Neural crest cell (in vitro differentiated cells): ENCODE measurements around the gene MICAL3. TPM values are rescaled to one million over a fixed set of nuclear protein-coding genes. Genes with fewer than 3 reads are reported as not detected.

Experiments used
- DNase-seq: peaks from one replicate; pipeline ENCODE4 v3.0.0; 2021; ENCODE audit warnings: low read depth, mixed read lengths, low spot score
- H3K27ac Mint-ChIP-seq: one replicate; pipeline ENCODE4 v1.8.0; 2021; ENCODE audit warnings: mild to moderate bottlenecking, mixed read lengths; ENCODE audit not compliant: unreplicated experiment
- H3K27me3 Mint-ChIP-seq: 2 replicates; pipeline ENCODE4 v1.8.0; 2021; ENCODE audit warnings: low read depth, mild to moderate bottlenecking, mixed read lengths
- H3K36me3 Mint-ChIP-seq: 2 replicates; pipeline ENCODE4 v1.8.0; 2021; ENCODE audit warnings: low read depth, mild to moderate bottlenecking, mixed read lengths
- H3K4me1 Mint-ChIP-seq: 2 replicates; pipeline ENCODE4 v1.8.0; 2021; ENCODE audit warnings: mixed read lengths
- H3K4me3 Mint-ChIP-seq: one replicate; pipeline ENCODE4 v1.8.0; 2021; ENCODE audit warnings: mild to moderate bottlenecking, mixed read lengths
- H3K9me3 Mint-ChIP-seq: 2 replicates; pipeline ENCODE4 v1.8.0; 2021; ENCODE audit warnings: mixed read lengths
- CTCF ChIP-seq: fragments of 200-600 bp; sonication (generic); conservative IDR thresholded peaks from 2 replicates; pipeline ENCODE4 v1.5.0; 2021; ENCODE audit warnings: antibody characterized with exemption, mild to moderate bottlenecking
- total RNA-seq: library from RNA; stranded (reverse); gene quantifications from 2 replicates; pipeline ENCODE4 v1.2.1, GENCODE V29; 2021

Gene MICAL3
- total RNA-seq, 1 donor from 2014 or later, result 84.5 TPM

DNA sequence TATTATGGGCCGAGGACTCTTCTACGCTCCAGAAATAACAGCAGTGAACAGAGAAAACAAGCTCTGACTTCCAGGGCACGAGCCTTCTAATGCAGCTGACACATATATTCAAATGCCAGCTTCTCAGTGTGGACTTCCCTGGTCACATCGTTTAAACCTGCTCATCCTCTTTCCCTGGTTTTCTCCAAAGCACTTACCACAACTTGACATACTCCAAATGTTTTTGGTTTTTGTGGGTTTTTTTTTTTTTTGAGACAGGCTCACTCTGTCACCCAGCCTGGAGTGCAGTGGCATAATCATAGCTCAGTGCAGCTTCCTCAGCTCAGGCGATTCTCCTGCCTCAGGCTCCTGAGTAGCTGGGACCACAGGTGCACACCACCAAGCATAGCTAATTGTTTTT lies 105.5 kb downstream of the MICAL3 start:
- H3K4me3 Mint-ChIP-seq, result no peak overlapping the region
- no peaks in the 10 kb centered on the region for H3K9me3 Mint-ChIP-seq
- no peaks in the 10 kb centered on the region for H3K36me3 Mint-ChIP-seq
- DNase-seq, result no peak
- no peak for TF ChIP-seq CTCF
- H3K4me1 Mint-ChIP-seq, result peaks cover 44% of the 10 kb centered on the region
- no peaks in the 10 kb centered on the region for H3K27me3 Mint-ChIP-seq
- H3K27ac Mint-ChIP-seq, result no peak overlapping the region

GRCh38 chr22:17917490-17917983 lies 106.8 kb downstream of the MICAL3 start:
- no peak overlapping the region for H3K27ac Mint-ChIP-seq
- H3K4me3 Mint-ChIP-seq, result no peak overlapping the region
- no peaks in the 10 kb centered on the region for H3K9me3 Mint-ChIP-seq
- H3K27me3 Mint-ChIP-seq, result no peaks in the 10 kb centered on the region
- DNase-seq, result no peak
- no peak for TF ChIP-seq CTCF
- H3K4me1 Mint-ChIP-seq, result peaks cover 48% of the 10 kb centered on the region
- H3K36me3 Mint-ChIP-seq, result no peaks in the 10 kb centered on the region

GRCh38 chr22:17916226-17916889 lies 108.0 kb downstream of the MICAL3 start:
- DNase-seq, result no peak
- no peak for TF ChIP-seq CTCF
- no peak overlapping the region for H3K27ac Mint-ChIP-seq
- no peaks in the 10 kb centered on the region for H3K36me3 Mint-ChIP-seq
- no peak overlapping the region for H3K4me3 Mint-ChIP-seq
- peaks cover 42% of the 10 kb centered on the region for H3K4me1 Mint-ChIP-seq
- H3K27me3 Mint-ChIP-seq, result no peaks in the 10 kb centered on the region
- no peaks in the 10 kb centered on the region for H3K9me3 Mint-ChIP-seq

GRCh38 chr22:17915676-17916075 lies 108.7 kb downstream of the MICAL3 start:
- no peak for TF ChIP-seq CTCF
- peaks cover 42% of the 10 kb centered on the region for H3K4me1 Mint-ChIP-seq
- no peaks in the 10 kb centered on the region for H3K36me3 Mint-ChIP-seq
- no peak overlapping the region for H3K27ac Mint-ChIP-seq
- DNase-seq, result no peak
- H3K4me3 Mint-ChIP-seq, result no peak overlapping the region
- no peaks in the 10 kb centered on the region for H3K27me3 Mint-ChIP-seq
- no peaks in the 10 kb centered on the region for H3K9me3 Mint-ChIP-seq

DNA sequence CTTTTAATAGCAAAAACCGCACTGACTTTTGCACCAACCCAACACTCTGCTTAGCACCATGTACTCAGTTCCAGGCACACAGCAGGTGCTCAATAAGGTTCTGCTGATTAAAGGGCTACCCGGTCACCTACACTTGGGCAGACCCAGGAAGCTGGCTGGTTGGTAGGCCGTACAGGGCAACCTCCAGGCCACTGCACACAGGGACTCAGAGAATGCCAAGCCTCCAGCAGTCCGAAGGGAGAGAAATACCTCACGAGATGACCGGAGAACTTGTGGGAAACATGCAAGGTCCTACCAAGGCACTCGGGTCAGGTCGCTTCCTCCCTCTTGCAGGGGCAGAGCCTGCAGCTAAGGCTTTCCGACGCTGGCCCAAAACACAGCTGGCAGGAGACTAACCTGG lies 109.2 kb downstream of the MICAL3 start:
- H3K36me3 Mint-ChIP-seq, result no peaks in the 10 kb centered on the region
- peaks cover 42% of the 10 kb centered on the region for H3K4me1 Mint-ChIP-seq
- no peak for TF ChIP-seq CTCF
- no peaks in the 10 kb centered on the region for H3K9me3 Mint-ChIP-seq
- no peak for DNase-seq
- H3K27me3 Mint-ChIP-seq, result no peaks in the 10 kb centered on the region
- H3K27ac Mint-ChIP-seq, result no peak overlapping the region
- H3K4me3 Mint-ChIP-seq, result no peak overlapping the region
